Measurements from ENCODE around the gene KREMEN1. TPM values are rescaled to one million over a fixed set of nuclear protein-coding genes. Genes with fewer than 3 reads are reported as not detected.

KREMEN1 gene
- total and polyA plus RNA-seq, 9 of the 15 experiments (the other 6 are each of a cell fraction or from before 2014, with no cell fraction given), result 0.69 to 11.5 (median 4.3) TPM

DNA sequence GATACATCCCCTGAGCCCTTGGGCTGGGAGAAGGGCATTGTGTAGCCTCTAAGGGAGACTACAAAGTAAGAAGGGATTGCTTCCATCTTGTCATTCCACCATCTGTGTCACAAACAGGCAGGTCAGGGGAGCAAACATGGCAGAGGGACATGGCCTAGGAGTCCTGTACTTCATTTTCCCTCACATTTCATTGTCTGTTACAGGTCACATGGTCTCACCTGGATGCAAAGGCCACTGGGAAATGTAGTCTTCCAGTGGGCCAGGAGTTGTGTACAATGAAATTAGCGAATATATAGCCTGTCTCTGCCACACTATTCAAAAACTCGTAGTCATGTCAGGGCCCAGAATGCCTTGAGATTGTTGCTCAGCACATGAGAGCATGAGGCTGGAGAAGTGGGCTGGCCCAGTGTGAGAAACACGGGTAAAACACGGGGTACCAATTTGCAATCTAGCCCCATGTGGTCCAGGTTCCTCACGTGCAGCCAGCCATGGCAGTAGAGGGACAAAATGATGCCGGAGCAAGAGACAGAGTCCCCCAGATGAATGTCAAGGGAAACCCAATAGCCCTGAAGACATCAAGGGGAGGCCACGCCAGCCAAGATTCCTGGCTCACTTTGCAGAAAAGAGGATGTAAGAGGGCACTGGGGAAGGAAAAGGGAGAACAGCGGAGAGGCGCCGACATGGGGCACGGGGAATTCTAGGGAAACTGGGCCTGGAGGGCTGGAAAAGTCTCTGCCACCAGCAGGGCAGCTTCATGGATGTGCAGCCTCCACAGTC lies 85.1 kb downstream of the KREMEN1 start (continued):
- peak; percentile 81 for TF ChIP-seq CBFA2T2 (conservative IDR thresholded peaks at IDR 0.05)
- TF ChIP-seq HMG20B (CRISPR knock-in tag; IDR thresholded peaks at IDR 0.05), result no peak
- TF ChIP-seq CREM (IDR thresholded peaks at IDR 0.05; ENCODE audit: low read depth), result 0 out of 2 replicates have a peak, but pooled peaks have one; percentile 26
- no peak for TF ChIP-seq ZNF24 (IDR thresholded peaks at IDR 0.05)
- TF ChIP-seq RB1 (IDR thresholded peaks at IDR 0.05; ENCODE audit: low read depth), result no peak
- TF ChIP-seq ATF7 (IDR thresholded peaks at IDR 0.05), result peak; percentile 12; the same call in 1 of the 2 replicates
- no peak for TF ChIP-seq CAMTA2 (CRISPR knock-in tag; conservative IDR thresholded peaks at IDR 0.05)
- TF ChIP-seq, protein P1, sequence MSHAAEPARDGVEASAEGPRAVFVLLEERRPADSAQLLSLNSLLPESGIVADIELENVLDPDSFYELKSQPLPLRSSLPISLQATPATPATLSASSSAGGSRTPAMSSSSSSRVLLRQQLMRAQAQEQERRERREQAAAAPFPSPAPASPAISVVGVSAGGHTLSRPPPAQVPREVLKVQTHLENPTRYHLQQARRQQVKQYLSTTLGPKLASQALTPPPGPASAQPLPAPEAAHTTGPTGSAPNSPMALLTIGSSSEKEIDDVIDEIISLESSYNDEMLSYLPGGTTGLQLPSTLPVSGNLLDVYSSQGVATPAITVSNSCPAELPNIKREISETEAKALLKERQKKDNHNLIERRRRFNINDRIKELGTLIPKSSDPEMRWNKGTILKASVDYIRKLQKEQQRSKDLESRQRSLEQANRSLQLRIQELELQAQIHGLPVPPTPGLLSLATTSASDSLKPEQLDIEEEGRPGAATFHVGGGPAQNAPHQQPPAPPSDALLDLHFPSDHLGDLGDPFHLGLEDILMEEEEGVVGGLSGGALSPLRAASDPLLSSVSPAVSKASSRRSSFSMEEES (CRISPR knock-in tag; IDR thresholded peaks at IDR 0.05), result peak; percentile 93
- TF ChIP-seq ZNF232 (CRISPR knock-in tag; IDR thresholded peaks at IDR 0.05), result no peak
- TF ChIP-seq, protein P2, sequence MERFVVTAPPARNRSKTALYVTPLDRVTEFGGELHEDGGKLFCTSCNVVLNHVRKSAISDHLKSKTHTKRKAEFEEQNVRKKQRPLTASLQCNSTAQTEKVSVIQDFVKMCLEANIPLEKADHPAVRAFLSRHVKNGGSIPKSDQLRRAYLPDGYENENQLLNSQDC (CRISPR knock-in tag; IDR thresholded peaks at IDR 0.05), result no peak
- TF ChIP-seq, protein P3, sequence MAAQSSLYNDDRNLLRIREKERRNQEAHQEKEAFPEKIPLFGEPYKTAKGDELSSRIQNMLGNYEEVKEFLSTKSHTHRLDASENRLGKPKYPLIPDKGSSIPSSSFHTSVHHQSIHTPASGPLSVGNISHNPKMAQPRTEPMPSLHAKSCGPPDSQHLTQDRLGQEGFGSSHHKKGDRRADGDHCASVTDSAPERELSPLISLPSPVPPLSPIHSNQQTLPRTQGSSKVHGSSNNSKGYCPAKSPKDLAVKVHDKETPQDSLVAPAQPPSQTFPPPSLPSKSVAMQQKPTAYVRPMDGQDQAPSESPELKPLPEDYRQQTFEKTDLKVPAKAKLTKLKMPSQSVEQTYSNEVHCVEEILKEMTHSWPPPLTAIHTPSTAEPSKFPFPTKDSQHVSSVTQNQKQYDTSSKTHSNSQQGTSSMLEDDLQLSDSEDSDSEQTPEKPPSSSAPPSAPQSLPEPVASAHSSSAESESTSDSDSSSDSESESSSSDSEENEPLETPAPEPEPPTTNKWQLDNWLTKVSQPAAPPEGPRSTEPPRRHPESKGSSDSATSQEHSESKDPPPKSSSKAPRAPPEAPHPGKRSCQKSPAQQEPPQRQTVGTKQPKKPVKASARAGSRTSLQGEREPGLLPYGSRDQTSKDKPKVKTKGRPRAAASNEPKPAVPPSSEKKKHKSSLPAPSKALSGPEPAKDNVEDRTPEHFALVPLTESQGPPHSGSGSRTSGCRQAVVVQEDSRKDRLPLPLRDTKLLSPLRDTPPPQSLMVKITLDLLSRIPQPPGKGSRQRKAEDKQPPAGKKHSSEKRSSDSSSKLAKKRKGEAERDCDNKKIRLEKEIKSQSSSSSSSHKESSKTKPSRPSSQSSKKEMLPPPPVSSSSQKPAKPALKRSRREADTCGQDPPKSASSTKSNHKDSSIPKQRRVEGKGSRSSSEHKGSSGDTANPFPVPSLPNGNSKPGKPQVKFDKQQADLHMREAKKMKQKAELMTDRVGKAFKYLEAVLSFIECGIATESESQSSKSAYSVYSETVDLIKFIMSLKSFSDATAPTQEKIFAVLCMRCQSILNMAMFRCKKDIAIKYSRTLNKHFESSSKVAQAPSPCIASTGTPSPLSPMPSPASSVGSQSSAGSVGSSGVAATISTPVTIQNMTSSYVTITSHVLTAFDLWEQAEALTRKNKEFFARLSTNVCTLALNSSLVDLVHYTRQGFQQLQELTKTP (IDR thresholded peaks at IDR 0.05; ENCODE audit: low read depth in 1 of 2, partially characterized antibody in 2 of 2), result peak in 1 of 2 experiments; percentile 47
- TF ChIP-seq TAF7 (tag; IDR thresholded peaks at IDR 0.05), result no peak
- TF ChIP-seq SMAD1 (IDR thresholded peaks at IDR 0.05; ENCODE audit: low read depth, low read length, partially characterized antibody), result no peak
- TF ChIP-seq RAD51 (IDR thresholded peaks at IDR 0.05; ENCODE audit: borderline replicate concordance, low read depth), result peak; percentile 97
- TF ChIP-seq TOE1 (IDR thresholded peaks at IDR 0.05; ENCODE audit: borderline replicate concordance), result peak; percentile 96
- TF ChIP-seq TOE1 (CRISPR knock-in tag; IDR thresholded peaks at IDR 0.05; ENCODE audit: borderline replicate concordance, low read depth), result no peak
- no peak for TF ChIP-seq ZNF146 (CRISPR knock-in tag; IDR thresholded peaks at IDR 0.05; ENCODE audit: unreplicated experiment)
- TF ChIP-seq YY1 (IDR thresholded peaks at IDR 0.05; ENCODE audit: borderline replicate concordance in 1 of 3, control insufficient read depth in 1 of 3, extremely low read depth in 1 of 3, insufficient read depth in 3 of 3, insufficient read length in 1 of 3, insufficient replicate concordance in 2 of 3, low read depth in 1 of 3, low read length in 2 of 3), result peak in 1 of 3 experiments; percentile 46
- no peak for TF ChIP-seq NR2C1 (IDR thresholded peaks at IDR 0.05)
- TF ChIP-seq NR2C1 (tag; IDR thresholded peaks at IDR 0.05), result 0 out of 2 replicates have a peak, but pooled peaks have one; percentile 39
- TF ChIP-seq L3MBTL2 (IDR thresholded peaks at IDR 0.05), result peak; percentile 34; the same call in 1 of the 2 replicates
- TF ChIP-seq, protein P4, sequence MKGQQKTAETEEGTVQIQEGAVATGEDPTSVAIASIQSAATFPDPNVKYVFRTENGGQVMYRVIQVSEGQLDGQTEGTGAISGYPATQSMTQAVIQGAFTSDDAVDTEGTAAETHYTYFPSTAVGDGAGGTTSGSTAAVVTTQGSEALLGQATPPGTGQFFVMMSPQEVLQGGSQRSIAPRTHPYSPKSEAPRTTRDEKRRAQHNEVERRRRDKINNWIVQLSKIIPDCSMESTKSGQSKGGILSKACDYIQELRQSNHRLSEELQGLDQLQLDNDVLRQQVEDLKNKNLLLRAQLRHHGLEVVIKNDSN (CRISPR knock-in tag; IDR thresholded peaks at IDR 0.05), result peak; percentile 93
